GM13977 (cell line): ENCODE measurements around the gene ETV7.

ENCODE experiments used
- DNase-seq: peaks from one replicate; pipeline ENCODE4 v3.0.0; 2012; ENCODE audit warnings: low spot score
- CTCF ChIP-seq: IDR thresholded peaks from 2 replicates; pipeline ENCODE4 v1.5.1; 2012; ENCODE audit warnings: mild to moderate bottlenecking, control low read depth; ENCODE audit not compliant: insufficient read depth; ENCODE audit errors: extremely low read depth, missing control alignments
- in situ Hi-C: fragments of 300-500 bp; cut with MboI; formaldehyde crosslinking; loops from one replicate; pipeline ENCODE4 v1.12.0; 2022; ENCODE audit warnings: low sequenced_read_pairs, low pct_unique_long_range_greater_than_20kb, mixed read lengths, inconsistent platforms; ENCODE audit not compliant: unreplicated experiment

ETV7 gene

GRCh38 chr6:36333171-36333895 is 54.1 kb downstream of the ETV7 start:
- in situ Hi-C loops, result no loop called here
- no peak for DNase-seq
- TF ChIP-seq CTCF, result no peak

GRCh38 chr6:36331381-36331780 is 56.1 kb downstream of the ETV7 start:
- no peak for TF ChIP-seq CTCF
- in situ Hi-C loops, result no loop called here
- DNase-seq, result no peak

GRCh38 chr6:36330366-36330765 is 57.1 kb downstream of the ETV7 start:
- no peak for DNase-seq
- in situ Hi-C loops, result no loop called here
- no peak for TF ChIP-seq CTCF

GRCh38 chr6:36329798-36330291 is 57.6 kb downstream of the ETV7 start:
- in situ Hi-C loops, result no loop called here
- no peak for DNase-seq
- TF ChIP-seq CTCF, result no peak

- DNase-seq, result no peak
- TF ChIP-seq CTCF, result no peak
- in situ Hi-C loops, result no loop called here
Observed at GRCh38 chr6:36328600-36328999, 58.9 kb downstream of the ETV7 start.

GRCh38 chr6:36327919-36328236 is 59.6 kb downstream of the ETV7 start:
- no peak for DNase-seq
- TF ChIP-seq CTCF, result no peak
- in situ Hi-C loops, result no loop called here
